Limb (tissue), 2 donors: ENCODE results near the gene EFNA2.

Experiments
- DNase-seq, 2 donors: peaks; one replicate each; pipeline ENCODE4 v3.0.0-alpha.2; 2016; ENCODE audit errors: extremely low spot score in 2 of 2

Gene EFNA2

GRCh38 chr19:1259876-1260748 lies 25.6 kb upstream of the EFNA2 start:
- no peak for DNase-seq

- DNase-seq = peak; percentile 97 to 99
Measured at GRCh38 chr19:1260749-1261537, 24.7 kb upstream of the EFNA2 start.

GRCh38 chr19:1261538-1261797 lies 24.2 kb upstream of the EFNA2 start:
- DNase-seq = no peak

DNA sequence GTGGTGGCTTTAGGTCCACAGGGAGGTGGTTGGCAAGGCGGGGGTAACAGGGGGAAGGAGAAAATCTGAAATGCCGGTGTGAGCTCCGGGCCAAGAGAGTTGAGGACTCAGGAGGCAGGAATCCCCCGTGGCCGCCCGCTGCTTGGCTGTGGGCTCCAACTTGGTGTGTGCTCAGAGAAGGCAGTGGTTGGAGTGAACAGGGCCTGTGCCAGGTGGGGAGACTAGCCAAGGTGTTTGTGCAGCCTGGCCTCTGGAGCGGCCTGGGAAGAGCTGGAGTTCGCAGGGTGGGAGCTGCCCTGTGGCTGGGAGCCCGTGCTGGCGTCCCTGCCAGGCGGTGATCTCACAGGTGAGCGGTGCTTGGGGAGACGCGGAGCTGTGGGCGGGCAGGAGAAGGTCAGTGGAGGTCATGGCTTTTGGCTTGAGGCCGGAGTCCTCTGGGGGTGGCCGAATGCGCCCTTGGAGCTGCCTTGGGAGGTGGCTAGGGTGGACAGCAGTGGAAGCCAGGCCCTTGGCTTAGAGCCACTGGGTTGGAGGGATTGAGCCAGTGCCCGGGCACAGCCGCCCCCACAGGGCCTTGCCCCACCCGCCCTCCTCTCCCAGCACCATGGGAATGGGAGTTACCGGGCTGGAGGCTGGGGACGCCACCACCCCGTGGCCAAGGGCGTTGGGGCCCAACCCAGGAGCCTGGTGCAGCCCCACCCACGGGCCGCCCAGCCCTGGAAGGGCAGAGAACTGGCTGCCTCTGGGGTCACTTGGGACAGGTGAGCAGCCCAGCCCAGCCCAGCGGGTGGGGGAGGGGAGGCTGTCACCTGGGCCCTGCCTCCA lies 23.7 kb upstream of the EFNA2 start:
- DNase-seq = peak in 1 of 2 donors; percentile 65

DNA sequence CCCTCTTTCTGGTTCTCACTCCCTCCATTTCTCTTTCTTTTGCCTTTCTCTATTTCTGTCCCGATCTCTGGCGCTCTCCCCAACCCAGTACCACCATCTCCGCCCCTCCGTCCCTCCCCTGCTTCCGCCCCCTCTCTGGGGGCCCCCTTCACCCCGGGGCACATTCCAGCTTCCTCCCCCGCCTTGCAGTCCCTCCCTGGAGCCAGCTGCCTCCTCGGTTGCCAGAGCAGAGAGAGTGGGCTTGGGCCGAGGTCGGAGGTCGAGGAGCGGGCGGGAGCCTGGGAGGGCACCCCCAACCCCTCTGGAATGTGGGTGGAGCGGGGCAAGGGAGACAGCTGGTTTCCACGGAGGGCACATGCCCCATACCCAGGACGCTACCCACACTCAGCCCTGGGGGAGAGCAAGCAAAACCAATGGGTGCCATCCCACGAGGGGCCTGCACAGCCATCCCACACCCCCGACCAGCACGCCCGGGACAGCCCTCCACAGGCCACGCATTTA lies 23.0 kb upstream of the EFNA2 start:
- DNase-seq = peak in 1 of 2 donors; percentile 67

GRCh38 chr19:1263188-1263587 lies 22.5 kb upstream of the EFNA2 start:
- no peak for DNase-seq

DNA sequence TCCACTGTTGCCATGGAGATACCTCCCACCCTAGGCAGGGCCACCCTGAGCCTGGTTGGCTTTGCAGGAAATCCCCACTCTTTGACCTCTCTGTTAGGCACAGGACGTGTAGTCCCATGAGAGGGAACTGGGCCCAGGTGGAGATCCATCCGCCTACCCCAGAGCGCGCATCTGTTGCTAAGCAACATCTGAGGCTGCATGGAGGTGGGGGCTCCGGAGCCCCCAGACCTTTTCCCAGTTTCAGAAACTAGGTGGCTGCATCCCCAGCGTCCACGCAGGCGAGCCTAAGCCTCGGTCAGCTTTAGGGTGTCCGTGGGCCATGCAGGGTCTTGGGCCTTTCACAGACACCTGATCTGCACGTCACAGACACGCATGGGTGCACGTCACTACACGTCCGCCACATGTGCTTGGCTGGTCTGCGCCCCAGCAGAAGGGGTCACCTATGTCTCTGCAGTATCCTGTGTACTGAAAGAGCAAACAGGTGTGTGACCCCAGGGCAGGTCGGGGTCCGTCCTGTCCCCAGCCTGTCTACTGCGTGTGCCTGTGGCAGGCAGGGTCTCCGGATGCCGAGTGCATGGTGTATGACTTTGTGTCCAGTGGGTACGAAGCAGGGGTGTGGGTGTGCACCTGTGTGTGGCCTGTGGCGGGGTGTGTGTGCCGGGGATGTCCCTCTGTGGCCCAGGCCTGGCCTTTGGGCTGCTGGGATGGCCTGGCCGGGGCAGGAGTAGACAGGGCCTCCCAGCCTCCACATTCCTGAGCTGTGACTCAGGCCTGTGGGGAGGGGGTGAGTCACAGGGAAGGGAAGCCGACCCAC lies 20.7 kb upstream of the EFNA2 start:
- DNase-seq = no peak

DNA sequence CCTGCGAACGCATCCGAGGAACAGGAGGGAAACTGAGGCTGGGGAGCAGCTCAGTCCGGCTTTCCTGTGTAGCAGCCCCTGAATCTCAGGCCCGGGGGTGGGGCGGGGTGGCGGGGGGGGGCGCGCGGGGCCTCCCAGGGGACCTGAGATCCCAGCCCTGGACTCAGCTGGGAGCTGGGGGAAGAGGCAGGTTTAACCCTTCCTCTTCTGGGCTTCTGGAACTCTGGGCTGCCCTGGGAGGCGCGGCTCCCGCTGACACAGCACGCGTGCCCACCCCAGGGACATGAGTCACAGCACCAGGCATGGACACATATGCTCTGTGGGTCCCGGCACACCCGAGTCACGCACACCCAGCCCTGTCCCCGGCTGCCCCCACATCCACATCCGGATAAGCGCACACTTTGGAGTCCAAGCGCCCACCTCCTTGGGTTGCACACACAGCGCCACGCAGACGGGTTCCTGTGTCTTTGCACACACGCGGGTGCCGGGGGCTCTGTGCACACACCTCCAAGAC lies 20.0 kb upstream of the EFNA2 start:
- peak in 1 of 2 donors; percentile 69 for DNase-seq

DNA sequence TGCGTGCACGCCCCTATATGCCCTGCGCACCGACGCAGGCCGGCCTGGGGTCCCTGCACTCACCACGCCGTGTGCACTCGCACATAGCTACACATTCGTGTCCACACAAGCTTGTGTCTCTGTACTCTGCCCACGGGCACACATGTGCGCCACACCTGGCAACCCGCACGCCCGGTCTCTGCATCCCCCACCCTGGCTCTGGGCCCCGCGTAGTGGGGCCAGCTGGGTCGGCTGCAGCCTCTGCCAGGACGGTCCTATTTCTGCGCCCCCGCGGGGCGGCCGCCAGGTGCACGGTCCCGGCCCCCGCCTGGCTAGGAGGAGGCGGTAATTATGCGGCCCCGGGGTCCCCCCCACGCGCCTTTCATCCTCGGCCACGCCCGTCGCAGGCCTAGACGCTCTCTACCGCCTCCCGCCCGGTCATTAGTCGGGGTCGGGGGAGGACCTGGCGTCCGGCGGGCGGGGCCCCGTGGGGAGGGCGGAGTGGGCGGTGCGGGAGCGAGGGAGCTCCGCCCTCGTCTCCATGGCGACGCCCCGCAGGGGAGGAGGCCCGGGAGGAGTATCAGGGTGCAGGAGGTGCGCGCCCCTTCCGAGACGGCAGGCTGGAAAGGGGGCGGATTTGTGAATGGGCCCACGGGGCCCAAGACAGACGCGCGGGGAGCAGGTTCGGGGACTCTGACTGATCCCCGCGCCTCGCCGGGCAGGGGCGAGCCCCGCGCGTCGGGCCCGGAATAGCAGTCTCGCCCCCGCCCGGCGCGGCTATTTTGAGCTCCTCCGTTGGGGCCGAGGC lies 19.4 kb upstream of the EFNA2 start:
- DNase-seq = peak; percentile 62 to 88

DNA sequence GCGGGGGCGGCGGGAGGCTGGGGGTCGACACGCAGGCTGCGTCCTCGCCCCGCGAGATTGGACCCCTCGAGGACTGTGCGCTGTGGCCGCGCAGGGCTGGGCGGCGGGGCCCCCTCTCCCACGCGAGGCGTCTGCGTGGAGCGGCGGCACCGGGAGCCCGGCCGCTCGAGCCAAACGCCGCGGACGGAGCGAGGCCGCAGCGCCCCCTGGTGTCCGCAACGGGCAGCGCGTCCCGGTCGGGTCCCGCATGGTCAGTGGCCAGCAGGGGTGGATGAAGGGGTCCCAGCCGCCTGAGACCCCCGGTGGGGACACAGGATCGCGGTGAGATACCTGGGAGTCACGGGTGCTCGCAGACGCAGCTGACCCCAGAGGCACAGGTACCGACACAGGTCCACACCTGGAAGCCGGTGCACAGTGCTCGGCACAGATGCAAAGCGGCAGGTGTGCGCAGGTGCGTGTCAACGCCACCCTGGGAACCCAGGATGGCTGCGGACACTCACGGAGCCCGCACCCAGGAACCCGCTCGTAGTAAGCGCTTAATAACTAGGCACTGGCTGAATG lies 18.7 kb upstream of the EFNA2 start:
- DNase-seq = peak; percentile 58 to 90

GRCh38 chr19:1267477-1268225 lies 18.0 kb upstream of the EFNA2 start:
- peak in 1 of 2 donors; percentile 69 for DNase-seq

DNA sequence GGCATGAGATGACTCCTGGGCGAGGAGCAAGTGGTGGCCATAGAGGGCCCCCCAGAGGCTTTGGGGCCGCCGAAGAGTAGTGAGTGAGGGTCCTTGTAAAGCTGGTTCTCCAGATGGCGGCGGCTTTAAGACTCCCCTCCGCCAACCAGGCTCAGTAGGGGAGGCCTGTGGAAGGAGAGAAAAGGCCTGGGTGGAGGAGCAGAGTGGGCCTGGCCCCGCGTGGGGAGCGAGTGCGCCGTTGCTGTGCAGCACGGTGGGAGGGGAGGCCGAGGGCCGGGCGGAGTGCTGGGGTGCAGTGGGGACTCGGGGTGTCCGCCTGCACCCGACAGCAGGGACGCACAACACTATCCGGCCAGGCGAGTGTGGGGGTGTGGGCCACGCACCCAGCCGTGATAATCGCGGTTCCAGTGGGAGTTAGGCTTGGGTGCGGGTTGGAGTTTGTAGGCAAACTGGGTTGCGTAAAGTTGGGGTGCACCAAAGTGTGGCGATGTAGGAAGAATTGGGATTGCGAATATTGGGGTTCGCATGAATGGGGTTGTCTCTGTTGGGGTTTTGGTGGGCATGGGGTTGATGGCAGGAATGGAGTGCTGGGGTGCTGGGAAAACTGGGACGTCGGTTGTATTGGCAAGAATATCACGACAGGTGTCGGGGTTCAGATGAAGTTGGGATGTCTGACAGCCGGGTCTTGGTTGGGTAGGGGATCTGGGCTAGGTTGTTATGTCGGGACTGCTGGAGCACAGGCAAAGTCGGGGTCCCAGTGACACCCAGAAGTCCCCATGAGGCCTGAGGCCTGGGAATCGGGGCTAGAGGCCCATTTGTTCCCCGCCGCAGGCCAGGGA lies 17.2 kb upstream of the EFNA2 start:
- no peak for DNase-seq

GRCh38 chr19:1269065-1269477 lies 16.6 kb upstream of the EFNA2 start, which contains the start of gene CIRBP:
Gene CIRBP (plus strand): TSS chr19:1269332. CDS start chr19:1270934, 1,602 bp downstream.
- peak; percentile 99 for DNase-seq

- peak; percentile 84 to 93 for DNase-seq
Measured at GRCh38 chr19:1269478-1270212, 16.0 kb upstream of the EFNA2 start.

DNA sequence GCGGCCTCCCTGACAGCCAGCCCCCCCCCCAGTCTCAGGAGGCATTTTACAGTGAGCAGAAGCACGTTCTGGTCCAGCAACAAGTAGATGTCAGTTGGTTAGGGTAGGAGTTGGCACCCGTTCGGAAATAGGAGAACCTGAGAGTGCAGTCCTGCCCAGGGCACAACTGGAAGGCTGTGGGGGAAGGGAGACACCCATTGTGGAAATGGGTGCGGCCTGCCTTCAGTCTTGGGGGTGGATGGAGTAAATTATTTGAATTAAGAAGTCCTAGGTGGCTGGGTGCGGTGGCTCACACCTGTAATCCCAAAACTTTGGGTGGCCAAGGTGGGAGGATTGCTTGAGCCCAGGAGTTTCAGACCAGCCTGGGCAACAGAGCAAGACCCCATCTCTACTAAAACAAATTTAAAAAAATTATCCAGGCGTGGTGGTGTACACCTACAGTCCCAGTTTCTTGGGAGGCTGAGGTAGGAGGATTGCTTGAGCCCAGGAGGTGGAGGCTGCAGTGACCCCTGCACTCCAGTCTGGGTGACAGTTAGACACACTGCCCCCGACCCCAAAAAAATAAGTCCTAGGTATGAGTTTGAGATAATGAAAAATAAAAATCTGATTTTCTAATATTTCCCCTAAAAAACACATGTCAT lies 15.3 kb upstream of the EFNA2 start:
- no peak for DNase-seq

DNA sequence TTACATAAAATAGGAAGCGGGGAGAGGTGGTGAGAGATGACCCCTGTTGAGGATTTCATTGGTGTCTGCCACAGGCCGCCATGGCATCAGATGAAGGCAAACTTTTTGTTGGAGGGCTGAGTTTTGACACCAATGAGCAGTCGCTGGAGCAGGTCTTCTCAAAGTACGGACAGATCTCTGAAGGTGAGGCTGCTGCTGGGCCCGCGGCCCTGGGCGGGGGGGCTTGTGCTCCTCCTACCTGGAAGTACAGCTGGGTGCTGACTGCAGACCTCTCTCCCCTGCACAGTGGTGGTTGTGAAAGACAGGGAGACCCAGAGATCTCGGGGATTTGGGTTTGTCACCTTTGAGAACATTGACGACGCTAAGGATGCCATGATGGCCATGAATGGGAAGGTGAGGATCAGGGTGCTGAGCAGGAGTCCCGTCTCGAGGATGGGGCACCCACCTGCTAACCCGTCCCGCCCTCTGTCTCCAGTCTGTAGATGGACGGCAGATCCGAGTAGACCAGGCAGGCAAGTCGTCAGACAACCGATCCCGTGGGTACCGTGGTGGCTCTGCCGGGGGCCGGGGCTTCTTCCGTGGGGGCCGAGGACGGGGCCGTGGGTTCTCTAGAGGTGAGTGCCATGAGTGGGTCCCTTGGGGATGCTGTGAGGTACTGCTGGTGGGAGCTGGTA lies 14.7 kb upstream of the EFNA2 start:
- no peak for DNase-seq
